Endothelial cell of umbilical vein (primary cell): ENCODE measurements around the gene ATP2A2. TPM values are rescaled to one million over a fixed set of nuclear protein-coding genes. Genes with fewer than 3 reads are reported as not detected.

Experiments
- BruUV-seq: library from RNA; stranded (reverse); fragments of 400-500 nt; replicated peaks from 2 replicates; lab custom pipeline; 2021; lab: Mats Ljungman, UMichigan
- CTCF ChIA-PET: fragments of 300-600, 350-600 bp; sonication (Branson Sonifier 250); formaldehyde crosslinking; loops from one replicate; lab custom pipeline; 2021; ENCODE audit warnings: antibody characterized with exemption, inconsistent platforms; lab: Charles Lee
- POLR2A ChIA-PET: fragments of 300-600, 350-600 bp; sonication (Branson Sonifier 250); formaldehyde crosslinking; loops from one replicate; lab custom pipeline; 2021; ENCODE audit warnings: antibody characterized with exemption, inconsistent platforms; lab: Charles Lee
- DNase-seq: peaks from one replicate; pipeline ENCODE4 v3.0.0-alpha.2; 2011; ENCODE audit warnings: low read depth, low spot score
- FAIRE-seq: peaks from 2 replicates; lab custom pipeline; 2011; peaks lifted over from hg19 to GRCh38; lab: Jason Lieb, UNC
- H2AFZ ChIP-seq: 2 replicates; pipeline ENCODE4 v1.6.0; 2012; ENCODE audit warnings: low read depth, low read length, control low read depth, inconsistent platforms
- H3K27ac ChIP-seq: 2 replicates; pipeline ENCODE4 v1.5.1; 2011; ENCODE audit warnings: low read depth, mild to moderate bottlenecking, control low read depth, low read length, moderate library complexity; ENCODE audit not compliant: insufficient read depth
- H3K27me3 ChIP-seq, 2 experiments: 2 replicates each; pipeline versions ENCODE4 v1.6.0 to v1.6.1; 2011; ENCODE audit warnings: low read length in 2 of 2, mixed read lengths in 1 of 2; ENCODE audit not compliant: control insufficient read depth in 2 of 2, insufficient read depth in 2 of 2
- H3K36me3 ChIP-seq, 2 experiments: 2 replicates in 1 of 2; 3 replicates in 1 of 2; pipeline ENCODE4 v1.5.1; 2011; ENCODE audit warnings: low read length in 2 of 2, mild to moderate bottlenecking in 1 of 2, moderate library complexity in 1 of 2; ENCODE audit not compliant: control insufficient read depth in 2 of 2, insufficient read depth in 2 of 2; ENCODE audit errors: extremely low read depth in 1 of 2
- H3K4me1 ChIP-seq: 3 replicates; pipeline ENCODE4 v1.5.1; 2011; ENCODE audit warnings: mild to moderate bottlenecking, low read length; ENCODE audit not compliant: control insufficient read depth, insufficient read depth; ENCODE audit errors: extremely low read depth
- H3K4me2 ChIP-seq: 2 replicates; pipeline ENCODE4 v1.6.1; 2011; ENCODE audit warnings: low read length, control low read depth, mixed read lengths; ENCODE audit not compliant: insufficient read depth
- H3K4me3 ChIP-seq, 3 experiments: fragments of 200-600 bp in 1 of 3; sonication (generic), shearing (Covaris generic) in 1 of 3; replicated peaks in 1 of 3; 2 replicates each; pipeline ENCODE4 v1.5.1; 2011 to 2016; ENCODE audit warnings: control low read depth in 3 of 3, low read length in 3 of 3, mild to moderate bottlenecking in 2 of 3, inconsistent platforms in 1 of 3, low read depth in 1 of 3, moderate library complexity in 1 of 3; ENCODE audit not compliant: insufficient read depth in 1 of 3
- H3K79me2 ChIP-seq: 2 replicates; pipeline ENCODE4 v1.6.0; 2012; ENCODE audit warnings: low read length, inconsistent platforms; ENCODE audit not compliant: control insufficient read depth, insufficient read depth
- H3K9ac ChIP-seq: replicated peaks from 2 replicates; pipeline ENCODE3; 2011; ENCODE audit warnings: low read length, control low read depth; ENCODE audit not compliant: insufficient read depth; ENCODE audit errors: extremely low read depth
- H3K9me1 ChIP-seq: replicated peaks from 3 replicates; pipeline ENCODE4 v1.6.0; 2011; ENCODE audit warnings: mild to moderate bottlenecking, low read length; ENCODE audit not compliant: control insufficient read depth, insufficient read depth; ENCODE audit errors: extremely low read depth
- H3K9me3 ChIP-seq: replicated peaks from 2 replicates; pipeline ENCODE4 v1.5.1; 2012; ENCODE audit warnings: low read length, inconsistent platforms; ENCODE audit not compliant: control insufficient read depth, insufficient read depth
- H4K20me1 ChIP-seq: replicated peaks from 2 replicates; pipeline ENCODE3; 2011; ENCODE audit warnings: mild to moderate bottlenecking, low read length; ENCODE audit not compliant: control insufficient read depth, insufficient read depth; ENCODE audit errors: extremely low read depth
- EZH2 ChIP-seq: IDR thresholded peaks from 2 replicates; pipeline ENCODE4 v1.6.1; 2012; ENCODE audit warnings: borderline replicate concordance, low read depth, mild to moderate bottlenecking, moderate library complexity, low read length, inconsistent platforms; ENCODE audit not compliant: severe bottlenecking
- FOS ChIP-seq: IDR thresholded peaks from 2 replicates; pipeline ENCODE4 v1.6.1; 2011; ENCODE audit warnings: mild to moderate bottlenecking, low read length, moderate library complexity, borderline replicate concordance; ENCODE audit not compliant: insufficient read depth
- GATA2 ChIP-seq: IDR thresholded peaks from 2 replicates; pipeline ENCODE4 v1.7.0; 2011; ENCODE audit warnings: low read depth, mild to moderate bottlenecking, moderate library complexity, mixed read lengths, low read length; ENCODE audit not compliant: insufficient read length, insufficient read depth
- JUN ChIP-seq: IDR thresholded peaks from 2 replicates; pipeline ENCODE4 v1.6.1; 2011; ENCODE audit warnings: borderline replicate concordance, low read depth; ENCODE audit not compliant: insufficient read length, insufficient read depth
- MYC ChIP-seq: IDR thresholded peaks from one replicate; pipeline ENCODE4 v1.6.1; 2011; ENCODE audit warnings: mild to moderate bottlenecking, low read depth, low read length
- POLR2A ChIP-seq: IDR thresholded peaks from 2 replicates; pipeline ENCODE4 v1.6.1; 2012; ENCODE audit warnings: low read depth, mild to moderate bottlenecking, control low read depth, low read length
- POLR2AphosphoS5 ChIP-seq: IDR thresholded peaks from 2 replicates; pipeline ENCODE4 v1.6.1; 2012; ENCODE audit warnings: low read depth, mild to moderate bottlenecking, control low read depth, low read length, moderate library complexity; ENCODE audit not compliant: insufficient read depth
- dilution Hi-C: fragments of 300-500 bp; cut with MboI; formaldehyde crosslinking; loops from one replicate; pipeline ENCODE4 v1.15.0; 2019; ENCODE audit warnings: low sequenced_read_pairs; ENCODE audit not compliant: extremely low pct_ligation_motif_present
- intact Hi-C: fragments of 100-400 bp; cut with micrococcal nuclease; formaldehyde crosslinking; loops from one replicate; pipeline ENCODE4 v1.10.0; 2022
- polyA plus RNA-seq, 4 experiments: library from polyadenylated mRNA; depleted of rRNA in 3 of 4; stranded (reverse) in 3 of 4; unstranded in 1 of 4; fragments of >200 nt; gene quantifications; 2 replicates each; pipeline versions ENCODE4 v1.2.1 to v1.2.3, GENCODE V29; 2011 to 2012; ENCODE audit warnings: missing spikeins in 1 of 4
- total RNA-seq: library from RNA; stranded (reverse); gene quantifications from 2 replicates; pipeline ENCODE4 v1.2.3, GENCODE V29; 2021
- TF ChIP-seq, protein P1 (sequence below), 2 donors: IDR thresholded peaks; 1 replicate in 1 of 2; 2 replicates in 1 of 2; pipeline ENCODE4 v1.5.1; 2011; ENCODE audit warnings: low read length in 2 of 2, mild to moderate bottlenecking in 2 of 2, moderate library complexity in 2 of 2, control low read depth in 1 of 2, inconsistent platforms in 1 of 2, low read depth in 1 of 2; ENCODE audit not compliant: insufficient read depth in 1 of 2; ENCODE audit errors: extremely low read depth in 1 of 2
- TF ChIP-seq, protein P2 (sequence below): IDR thresholded peaks from 2 replicates; pipeline ENCODE4 v1.6.1; 2011; ENCODE audit not compliant: insufficient read depth, insufficient read length

The ATP2A2 gene
- total and polyA plus RNA-seq, 2 donors (not counting 3 experiments of a cell fraction or from before 2014, with no cell fraction given) = 102 to 239 TPM

DNA sequence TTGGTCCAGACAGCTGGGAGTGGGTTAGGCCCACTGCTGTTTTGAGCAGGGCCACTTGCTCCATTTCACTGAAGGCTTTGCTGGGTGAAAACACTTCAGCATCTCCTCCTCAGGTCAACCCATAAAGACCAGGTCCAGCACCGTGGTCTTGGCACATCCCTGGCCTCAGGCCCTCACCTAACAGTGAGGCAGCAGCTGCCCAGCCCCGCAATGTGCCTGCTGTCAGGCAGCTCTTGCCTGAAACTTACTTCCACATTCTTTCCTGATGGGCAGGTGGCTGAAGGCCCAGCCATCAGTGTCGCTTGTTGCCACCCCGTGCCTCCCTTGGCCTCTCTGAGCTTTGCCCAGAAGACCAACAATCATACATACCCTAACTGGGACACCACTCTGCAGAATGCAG, 68.0 kb downstream of the ATP2A2 start:
- H4K20me1 ChIP-seq = no peaks in the 10 kb centered on the region
- CTCF ChIA-PET = interaction anchor here (1.1 to 1.3 kb wide), 2 partner anchors 17 to 37 kb away, joined by 3 to 4 read pairs; no protein-coding TSS in a partner anchor

More for the DNA sequence above, 68.0 kb downstream of the ATP2A2 start:
- no peak overlapping the region for H3K4me2 ChIP-seq
- TF ChIP-seq, protein P1, sequence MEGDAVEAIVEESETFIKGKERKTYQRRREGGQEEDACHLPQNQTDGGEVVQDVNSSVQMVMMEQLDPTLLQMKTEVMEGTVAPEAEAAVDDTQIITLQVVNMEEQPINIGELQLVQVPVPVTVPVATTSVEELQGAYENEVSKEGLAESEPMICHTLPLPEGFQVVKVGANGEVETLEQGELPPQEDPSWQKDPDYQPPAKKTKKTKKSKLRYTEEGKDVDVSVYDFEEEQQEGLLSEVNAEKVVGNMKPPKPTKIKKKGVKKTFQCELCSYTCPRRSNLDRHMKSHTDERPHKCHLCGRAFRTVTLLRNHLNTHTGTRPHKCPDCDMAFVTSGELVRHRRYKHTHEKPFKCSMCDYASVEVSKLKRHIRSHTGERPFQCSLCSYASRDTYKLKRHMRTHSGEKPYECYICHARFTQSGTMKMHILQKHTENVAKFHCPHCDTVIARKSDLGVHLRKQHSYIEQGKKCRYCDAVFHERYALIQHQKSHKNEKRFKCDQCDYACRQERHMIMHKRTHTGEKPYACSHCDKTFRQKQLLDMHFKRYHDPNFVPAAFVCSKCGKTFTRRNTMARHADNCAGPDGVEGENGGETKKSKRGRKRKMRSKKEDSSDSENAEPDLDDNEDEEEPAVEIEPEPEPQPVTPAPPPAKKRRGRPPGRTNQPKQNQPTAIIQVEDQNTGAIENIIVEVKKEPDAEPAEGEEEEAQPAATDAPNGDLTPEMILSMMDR (IDR thresholded peaks at IDR 0.05; ENCODE audit: extremely low read depth in 1 of 2, insufficient read depth in 1 of 2, low read depth in 1 of 2, low read length in 2 of 2) = no peak
- TF ChIP-seq POLR2AphosphoS5 = no peak
- TF ChIP-seq EZH2 = no peak
- no peak for TF ChIP-seq FOS
- TF ChIP-seq, protein P2, sequence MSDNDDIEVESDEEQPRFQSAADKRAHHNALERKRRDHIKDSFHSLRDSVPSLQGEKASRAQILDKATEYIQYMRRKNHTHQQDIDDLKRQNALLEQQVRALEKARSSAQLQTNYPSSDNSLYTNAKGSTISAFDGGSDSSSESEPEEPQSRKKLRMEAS = no peak
- TF ChIP-seq MYC = no peak
- TF ChIP-seq POLR2A = no peak
- no peak for TF ChIP-seq JUN
- TF ChIP-seq GATA2 = no peak
- no peak overlapping the region for H3K4me3 ChIP-seq
- H3K79me2 ChIP-seq = no peaks in the 10 kb centered on the region
- dilution Hi-C loops (no loop called here), intact Hi-C loops (no loop called here)
- no peaks in the 10 kb centered on the region for H3K9me3 ChIP-seq
- H3K36me3 ChIP-seq = peaks cover 29 to 49% of the 10 kb centered on the region in 2 experiments
- no peaks in the 10 kb centered on the region for H3K27me3 ChIP-seq
- H3K9ac ChIP-seq = no peak overlapping the region
- H3K4me1 ChIP-seq = peaks cover 16% of the 10 kb centered on the region
- POLR2A ChIA-PET = interaction anchor here (0.6 kb wide), 1 partner anchor 85 kb away, joined by 5 read pairs; no protein-coding TSS in a partner anchor
- H3K27ac ChIP-seq = no peak overlapping the region
- DNase-seq (no peak), FAIRE-seq (no peak)
- no peaks in the 10 kb centered on the region for H3K9me1 ChIP-seq
- no TSS peak for BruUV-seq
- no peak overlapping the region for H2AFZ ChIP-seq
